Tibial nerve (tissue), 4 donors: Measurements from ENCODE around the gene RNF121.

ENCODE experiments used
- EP300 ChIP-seq, 2 donors: sonication (generic); formaldehyde crosslinking; IDR thresholded peaks; one replicate each; pipeline ENCODE4 v1.6.1; 2017; ENCODE audit warnings: antibody characterized with exemption in 2 of 2, mild to moderate bottlenecking in 1 of 2
- TF ChIP-seq, protein P1 (sequence below), 5 experiments: fragments of 200-600 bp in 3 of 5; fragments of 450-650 bp in 2 of 5; sonication (generic) in 3 of 5; IDR thresholded peaks; one replicate each; pipeline ENCODE4 v1.5.1; 2016 to 2019; ENCODE audit warnings: antibody characterized with exemption in 5 of 5, mild to moderate bottlenecking in 3 of 5, moderate library complexity in 2 of 5

DNA sequence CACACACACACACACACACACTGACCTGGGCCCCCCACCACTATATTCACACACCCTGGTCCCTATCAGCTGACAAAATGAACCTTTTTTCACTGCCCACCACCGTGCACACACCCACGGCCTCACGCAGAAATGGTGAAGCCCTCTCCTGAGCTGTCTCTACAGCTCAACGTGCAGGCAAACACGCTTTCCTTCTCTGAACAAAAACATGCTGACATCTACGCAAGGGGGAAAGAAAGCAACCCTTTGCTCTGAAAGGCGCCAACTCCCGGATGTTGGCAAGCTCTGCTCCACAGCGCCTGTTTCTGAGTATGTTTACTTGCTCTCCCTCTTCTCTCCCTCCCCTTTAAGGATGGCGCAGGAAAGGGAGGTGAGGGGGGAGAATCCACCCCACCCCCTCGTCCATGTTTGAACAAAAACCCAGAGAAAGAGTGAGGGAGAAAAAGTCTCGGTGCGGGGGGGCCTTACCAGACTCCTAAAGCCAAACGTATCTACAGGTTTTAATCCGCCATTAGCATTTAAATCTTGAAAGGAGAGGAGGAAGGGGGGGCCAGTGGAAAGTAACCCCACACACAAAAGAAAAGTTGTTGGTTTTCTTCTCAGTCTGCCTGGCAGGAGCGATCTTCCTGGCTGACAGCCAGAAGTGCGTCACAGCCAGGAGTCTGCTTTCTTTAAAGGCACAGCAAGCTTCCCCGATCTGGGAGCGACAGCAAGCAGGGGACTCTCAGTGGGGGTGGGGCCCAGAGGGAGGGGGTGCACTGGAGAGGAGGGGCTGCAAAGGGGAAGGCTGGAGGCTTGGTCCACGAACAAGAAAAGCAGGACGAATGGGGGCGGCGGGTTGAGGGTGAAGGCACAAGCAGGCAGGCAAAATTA lies 111.9 kb downstream of the RNF121 start:
- TF ChIP-seq EP300 (IDR thresholded peaks at IDR 0.05): peak; percentile 77 to 97
- TF ChIP-seq, protein P1, sequence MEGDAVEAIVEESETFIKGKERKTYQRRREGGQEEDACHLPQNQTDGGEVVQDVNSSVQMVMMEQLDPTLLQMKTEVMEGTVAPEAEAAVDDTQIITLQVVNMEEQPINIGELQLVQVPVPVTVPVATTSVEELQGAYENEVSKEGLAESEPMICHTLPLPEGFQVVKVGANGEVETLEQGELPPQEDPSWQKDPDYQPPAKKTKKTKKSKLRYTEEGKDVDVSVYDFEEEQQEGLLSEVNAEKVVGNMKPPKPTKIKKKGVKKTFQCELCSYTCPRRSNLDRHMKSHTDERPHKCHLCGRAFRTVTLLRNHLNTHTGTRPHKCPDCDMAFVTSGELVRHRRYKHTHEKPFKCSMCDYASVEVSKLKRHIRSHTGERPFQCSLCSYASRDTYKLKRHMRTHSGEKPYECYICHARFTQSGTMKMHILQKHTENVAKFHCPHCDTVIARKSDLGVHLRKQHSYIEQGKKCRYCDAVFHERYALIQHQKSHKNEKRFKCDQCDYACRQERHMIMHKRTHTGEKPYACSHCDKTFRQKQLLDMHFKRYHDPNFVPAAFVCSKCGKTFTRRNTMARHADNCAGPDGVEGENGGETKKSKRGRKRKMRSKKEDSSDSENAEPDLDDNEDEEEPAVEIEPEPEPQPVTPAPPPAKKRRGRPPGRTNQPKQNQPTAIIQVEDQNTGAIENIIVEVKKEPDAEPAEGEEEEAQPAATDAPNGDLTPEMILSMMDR (IDR thresholded peaks at IDR 0.05): peak in 2 of 5 experiments; percentile 6 to 31
